Tibial nerve (tissue), 3 donors: ENCODE data around the gene XYLT1.

ENCODE experiments used
- POLR2A ChIP-seq, 2 donors: fragments of 450-650 bp; IDR thresholded peaks; one replicate each; pipeline ENCODE4 v1.6.1; 2017; ENCODE audit warnings: antibody characterized with exemption in 2 of 2, mild to moderate bottlenecking in 2 of 2, moderate library complexity in 2 of 2
- TF ChIP-seq, protein P1 (sequence below), 5 experiments: fragments of 200-600 bp in 3 of 5; fragments of 450-650 bp in 2 of 5; sonication (generic) in 3 of 5; IDR thresholded peaks; one replicate each; pipeline ENCODE4 v1.5.1; 2016 to 2019; ENCODE audit warnings: antibody characterized with exemption in 5 of 5, mild to moderate bottlenecking in 3 of 5, moderate library complexity in 2 of 5

- TF ChIP-seq, protein P1, sequence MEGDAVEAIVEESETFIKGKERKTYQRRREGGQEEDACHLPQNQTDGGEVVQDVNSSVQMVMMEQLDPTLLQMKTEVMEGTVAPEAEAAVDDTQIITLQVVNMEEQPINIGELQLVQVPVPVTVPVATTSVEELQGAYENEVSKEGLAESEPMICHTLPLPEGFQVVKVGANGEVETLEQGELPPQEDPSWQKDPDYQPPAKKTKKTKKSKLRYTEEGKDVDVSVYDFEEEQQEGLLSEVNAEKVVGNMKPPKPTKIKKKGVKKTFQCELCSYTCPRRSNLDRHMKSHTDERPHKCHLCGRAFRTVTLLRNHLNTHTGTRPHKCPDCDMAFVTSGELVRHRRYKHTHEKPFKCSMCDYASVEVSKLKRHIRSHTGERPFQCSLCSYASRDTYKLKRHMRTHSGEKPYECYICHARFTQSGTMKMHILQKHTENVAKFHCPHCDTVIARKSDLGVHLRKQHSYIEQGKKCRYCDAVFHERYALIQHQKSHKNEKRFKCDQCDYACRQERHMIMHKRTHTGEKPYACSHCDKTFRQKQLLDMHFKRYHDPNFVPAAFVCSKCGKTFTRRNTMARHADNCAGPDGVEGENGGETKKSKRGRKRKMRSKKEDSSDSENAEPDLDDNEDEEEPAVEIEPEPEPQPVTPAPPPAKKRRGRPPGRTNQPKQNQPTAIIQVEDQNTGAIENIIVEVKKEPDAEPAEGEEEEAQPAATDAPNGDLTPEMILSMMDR (IDR thresholded peaks at IDR 0.05): no peak
- no peak for TF ChIP-seq POLR2A (IDR thresholded peaks at IDR 0.05)
These were observed 180.8 kb downstream of the XYLT1 start for GRCh38 chr16:17289674-17290635.
